ENCODE results near the gene JMJD6.

Gene JMJD6

DNA sequence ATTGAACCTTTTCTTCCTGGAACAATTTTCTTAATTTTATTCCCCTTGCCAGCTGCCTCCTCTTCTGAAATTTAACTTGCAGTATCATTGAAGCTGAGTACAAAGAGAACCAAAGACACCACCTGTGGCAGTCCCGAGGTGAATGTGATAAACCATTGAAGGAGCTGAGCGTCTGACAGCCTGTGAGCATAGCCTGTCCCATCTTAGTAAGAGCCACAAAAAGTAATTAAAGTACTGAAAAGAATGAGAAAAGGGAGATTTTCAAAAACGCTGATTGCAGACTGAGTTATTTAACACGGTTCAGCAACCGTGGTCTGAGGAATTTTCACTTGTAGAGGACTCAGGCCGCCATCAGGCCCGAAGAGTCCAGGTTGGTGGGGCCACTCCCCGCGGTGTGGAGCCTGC, 55.7 kb downstream of the JMJD6 start:
- TF ChIP-seq, protein P1, sequence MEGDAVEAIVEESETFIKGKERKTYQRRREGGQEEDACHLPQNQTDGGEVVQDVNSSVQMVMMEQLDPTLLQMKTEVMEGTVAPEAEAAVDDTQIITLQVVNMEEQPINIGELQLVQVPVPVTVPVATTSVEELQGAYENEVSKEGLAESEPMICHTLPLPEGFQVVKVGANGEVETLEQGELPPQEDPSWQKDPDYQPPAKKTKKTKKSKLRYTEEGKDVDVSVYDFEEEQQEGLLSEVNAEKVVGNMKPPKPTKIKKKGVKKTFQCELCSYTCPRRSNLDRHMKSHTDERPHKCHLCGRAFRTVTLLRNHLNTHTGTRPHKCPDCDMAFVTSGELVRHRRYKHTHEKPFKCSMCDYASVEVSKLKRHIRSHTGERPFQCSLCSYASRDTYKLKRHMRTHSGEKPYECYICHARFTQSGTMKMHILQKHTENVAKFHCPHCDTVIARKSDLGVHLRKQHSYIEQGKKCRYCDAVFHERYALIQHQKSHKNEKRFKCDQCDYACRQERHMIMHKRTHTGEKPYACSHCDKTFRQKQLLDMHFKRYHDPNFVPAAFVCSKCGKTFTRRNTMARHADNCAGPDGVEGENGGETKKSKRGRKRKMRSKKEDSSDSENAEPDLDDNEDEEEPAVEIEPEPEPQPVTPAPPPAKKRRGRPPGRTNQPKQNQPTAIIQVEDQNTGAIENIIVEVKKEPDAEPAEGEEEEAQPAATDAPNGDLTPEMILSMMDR (IDR thresholded peaks at IDR 0.05; ENCODE audit: control extremely low read depth, extremely low read depth, low read depth, missing control alignments), result no peak
- POLR2A ChIA-PET, result interaction anchor here (0.7 kb wide), 1 partner anchor 111 kb away, joined by 3 read pairs; no protein-coding TSS in a partner anchor
- CTCF ChIA-PET, result interaction anchor here (1.1 to 2.9 kb wide), 4 partner anchors 11 to 164 kb away, joined by 3 to 31 read pairs (median 4); no protein-coding TSS in a partner anchor
- DNase-seq (ENCODE audit: extremely low spot score), result no peak

DNA sequence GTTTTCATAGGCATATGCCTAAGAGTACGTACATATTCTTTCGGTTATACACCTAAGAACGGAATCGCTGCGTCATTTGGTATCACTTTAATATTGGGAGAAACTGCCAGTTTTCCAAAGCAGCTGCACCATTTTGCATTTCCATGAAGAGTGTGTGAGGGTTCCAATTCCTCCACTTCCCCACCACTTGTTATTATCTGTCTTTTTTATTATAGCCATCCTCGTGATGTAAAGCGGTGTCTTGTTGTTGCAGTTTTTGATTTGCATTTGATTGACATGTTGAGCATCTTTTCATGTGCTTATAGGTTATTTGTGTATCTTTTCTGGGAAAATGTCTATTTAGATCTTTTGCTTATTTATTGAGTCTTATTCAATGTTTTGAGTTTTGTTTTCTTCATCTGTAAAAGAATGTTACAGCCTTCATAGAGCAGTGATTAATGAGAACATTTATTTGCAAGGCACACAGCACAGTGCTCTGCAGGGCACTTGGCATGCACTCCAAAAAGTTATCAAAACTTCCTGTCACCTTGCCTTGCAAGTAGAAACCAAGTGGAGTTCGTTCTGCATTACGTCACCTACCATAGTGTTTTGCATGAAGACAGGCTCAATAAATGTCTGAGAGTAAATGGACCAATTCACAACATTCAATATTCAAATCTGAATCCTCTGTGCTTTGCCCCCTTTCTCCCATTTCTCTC, 56.2 kb downstream of the JMJD6 start:
- CTCF ChIA-PET, result interaction anchor here (0.7 to 1.1 kb wide), 2 partner anchors 12 to 22 kb away, joined by 3 read pairs; no protein-coding TSS in a partner anchor
- TF ChIP-seq, protein P1 (IDR thresholded peaks at IDR 0.05; ENCODE audit: control extremely low read depth, extremely low read depth, low read depth, missing control alignments), result no peak

More for the DNA sequence above, 56.2 kb downstream of the JMJD6 start:
- no peak for DNase-seq (ENCODE audit: extremely low spot score)
- POLR2A ChIA-PET, result no interaction called here

All from GM10248 (cell line).